Stomach (tissue), 9 donors: ENCODE measurements around the gene SBF2. TPM values are rescaled to one million over a fixed set of nuclear protein-coding genes. Genes with fewer than 3 reads are reported as not detected.

ENCODE experiments used
- DNase-seq, 2 donors: peaks; one replicate each; pipeline versions ENCODE4 v3.0.0 to v3.0.0-alpha.2; 2013 to 2019
- H3K27ac ChIP-seq, 5 donors: fragments of 200-600 bp in 4 of 5; sonication (generic) in 4 of 5; one replicate each; pipeline ENCODE4 v1.5.1; 2013 to 2019; ENCODE audit warnings: mild to moderate bottlenecking in 1 of 5, moderate library complexity in 1 of 5
- H3K27me3 ChIP-seq, 3 donors: fragments of 200-600 bp; sonication (generic); one replicate each; pipeline ENCODE4 v1.5.1; 2017 to 2019; ENCODE audit warnings: mixed run types in 1 of 3
- H3K36me3 ChIP-seq, 4 donors: fragments of 200-600 bp; sonication (generic); 1 replicate in 3 of 4; 2 replicates in 1 of 4; pipeline ENCODE4 v1.5.1; 2016 to 2019
- H3K4me1 ChIP-seq, 4 donors: fragments of 200-600 bp; sonication (generic); one replicate each; pipeline ENCODE4 v1.5.1; 2016 to 2019
- H3K4me3 ChIP-seq, 4 donors: fragments of 200-600 bp; sonication (generic) in 3 of 4; one replicate each; pipeline ENCODE4 v1.5.1; 2016 to 2019; ENCODE audit warnings: mild to moderate bottlenecking in 1 of 4
- H3K9me3 ChIP-seq, 4 donors: fragments of 200-600 bp; sonication (generic); one replicate each; pipeline ENCODE4 v1.5.1; 2016 to 2019
- EP300 ChIP-seq: sonication (generic); formaldehyde crosslinking; IDR thresholded peaks from one replicate; pipeline ENCODE4 v1.6.1; 2017; ENCODE audit warnings: antibody characterized with exemption
- POLR2A ChIP-seq, 4 donors: fragments of 450-650 bp; IDR thresholded peaks; one replicate each; pipeline ENCODE4 v1.6.1; 2016; ENCODE audit warnings: antibody characterized with exemption in 4 of 4, control low read depth in 2 of 4, mild to moderate bottlenecking in 1 of 4, moderate library complexity in 1 of 4
- POLR2AphosphoS5 ChIP-seq, 3 donors: sonication (generic); formaldehyde crosslinking; IDR thresholded peaks; one replicate each; pipeline ENCODE4 v1.6.1; 2016; ENCODE audit warnings: antibody characterized with exemption in 3 of 3
- WGBS, 5 donors: extraction: QIAGEN DNeasy Blood & Tissue Kit in 3 of 5; methylation state at CpG; one replicate each; pipeline versions ENCODE4 v1.1.5 to v1.1.7; 2013 to 2018; 5-methylcytosine and 5-hydroxymethylcytosine counted together
- intact Hi-C: fragments of 100-400 bp; cut with DNase I; formaldehyde crosslinking; loops from one replicate; pipeline ENCODE4 v1.15.1; 2023; ENCODE audit warnings: low total_unique reads
- polyA plus RNA-seq, 3 donors: library from polyadenylated mRNA; stranded (reverse); fragments of 200-250 nt; gene quantifications; one replicate each; pipeline ENCODE4 v1.2.3, GENCODE V29; 2013
- total RNA-seq, 5 donors: library from RNA; depleted of rRNA; stranded (reverse); fragments of >200 nt; gene quantifications; one replicate each; pipeline versions ENCODE4 v1.1.0 to v1.2.3, GENCODE V29; 2014 to 2016
- TF ChIP-seq, protein P1 (sequence below), 7 experiments: fragments of 450-650 bp in 4 of 7; fragments of 200-600 bp in 3 of 7; sonication (generic) in 3 of 7; IDR thresholded peaks; one replicate each; pipeline ENCODE4 v1.5.1; 2016 to 2019; ENCODE audit warnings: antibody characterized with exemption in 7 of 7, control low read depth in 2 of 7, mild to moderate bottlenecking in 1 of 7
- donor health status: healthy with polysubstance abuse.
- donor health status: Bipolar disorder and iron deficiency.
- donor health status: healthy.

SBF2 gene
- total and polyA plus RNA-seq, 8 donors, result 8.6 to 260 (median 37.2) TPM

DNA sequence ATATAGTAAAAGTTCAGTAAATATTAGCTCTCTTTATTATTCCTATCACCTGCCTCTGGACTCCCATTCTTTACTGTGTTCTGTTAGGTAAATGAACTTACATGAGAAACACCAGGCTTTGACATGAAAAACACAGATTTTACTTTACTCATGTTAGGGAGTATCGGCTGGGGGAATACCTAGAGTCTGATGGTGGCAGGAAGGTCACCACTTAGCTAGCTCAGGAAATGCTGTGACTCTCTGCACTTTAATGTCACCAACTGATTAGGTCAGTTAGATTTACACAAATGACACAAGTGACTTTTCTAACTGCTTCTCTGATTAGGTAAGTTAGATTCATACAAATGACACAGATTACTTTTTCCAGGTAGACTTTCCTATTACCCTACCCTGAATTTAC lies 405.1 kb downstream of the SBF2 start:
- TF ChIP-seq POLR2AphosphoS5 (IDR thresholded peaks at IDR 0.05) (no peak), POLR2A (IDR thresholded peaks at IDR 0.05) (no peak), EP300 (no peak)
- TF ChIP-seq, protein P1, sequence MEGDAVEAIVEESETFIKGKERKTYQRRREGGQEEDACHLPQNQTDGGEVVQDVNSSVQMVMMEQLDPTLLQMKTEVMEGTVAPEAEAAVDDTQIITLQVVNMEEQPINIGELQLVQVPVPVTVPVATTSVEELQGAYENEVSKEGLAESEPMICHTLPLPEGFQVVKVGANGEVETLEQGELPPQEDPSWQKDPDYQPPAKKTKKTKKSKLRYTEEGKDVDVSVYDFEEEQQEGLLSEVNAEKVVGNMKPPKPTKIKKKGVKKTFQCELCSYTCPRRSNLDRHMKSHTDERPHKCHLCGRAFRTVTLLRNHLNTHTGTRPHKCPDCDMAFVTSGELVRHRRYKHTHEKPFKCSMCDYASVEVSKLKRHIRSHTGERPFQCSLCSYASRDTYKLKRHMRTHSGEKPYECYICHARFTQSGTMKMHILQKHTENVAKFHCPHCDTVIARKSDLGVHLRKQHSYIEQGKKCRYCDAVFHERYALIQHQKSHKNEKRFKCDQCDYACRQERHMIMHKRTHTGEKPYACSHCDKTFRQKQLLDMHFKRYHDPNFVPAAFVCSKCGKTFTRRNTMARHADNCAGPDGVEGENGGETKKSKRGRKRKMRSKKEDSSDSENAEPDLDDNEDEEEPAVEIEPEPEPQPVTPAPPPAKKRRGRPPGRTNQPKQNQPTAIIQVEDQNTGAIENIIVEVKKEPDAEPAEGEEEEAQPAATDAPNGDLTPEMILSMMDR (IDR thresholded peaks at IDR 0.05), result no peak
- H3K36me3 ChIP-seq, result peaks cover 0 to 8% (median 6%) of the 10 kb centered on the region in 4 donors
- H3K27me3 ChIP-seq, result no peaks in the 10 kb centered on the region
- no peak for DNase-seq
- intact Hi-C loops, result no loop called here
- no peak overlapping the region for H3K4me3 ChIP-seq
- WGBS, 5 donors, result 48 to 71% (median 68%) methylated on average over 1 of the region's 1 CpG
- H3K4me1 ChIP-seq, result no peaks in the 10 kb centered on the region
- H3K27ac ChIP-seq, result no peak overlapping the region
- no peaks in the 10 kb centered on the region for H3K9me3 ChIP-seq

DNA sequence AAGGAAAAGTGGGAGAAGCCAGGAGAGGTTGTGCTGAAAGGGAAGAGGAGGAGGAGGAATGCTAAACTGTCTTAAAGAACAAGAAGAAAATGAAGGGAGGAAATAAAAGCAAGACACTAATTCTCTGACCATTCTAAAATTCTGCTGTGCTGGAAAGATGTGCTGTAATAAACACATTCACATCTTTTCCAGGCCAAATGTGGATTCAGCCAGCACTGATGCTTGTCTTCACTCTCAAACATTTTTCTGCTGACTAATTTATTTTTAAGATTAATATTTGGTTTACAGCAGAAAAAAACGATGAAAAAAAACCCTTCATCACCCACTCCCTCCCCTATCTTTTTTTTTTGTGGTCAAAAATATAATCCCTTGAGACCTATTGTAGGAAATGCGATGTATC lies 406.5 kb downstream of the SBF2 start:
- H3K36me3 ChIP-seq, result no peaks in the 10 kb centered on the region
- no peak overlapping the region for H3K4me3 ChIP-seq
- DNase-seq, result peak in 1 of 2 donors; percentile 23
- H3K9me3 ChIP-seq, result no peaks in the 10 kb centered on the region
- TF ChIP-seq POLR2A (IDR thresholded peaks at IDR 0.05), result no peak
- TF ChIP-seq, protein P1 (IDR thresholded peaks at IDR 0.05), result no peak
- TF ChIP-seq EP300, result no peak
- TF ChIP-seq POLR2AphosphoS5 (IDR thresholded peaks at IDR 0.05), result no peak
- intact Hi-C loops, result no loop called here
- no peaks in the 10 kb centered on the region for H3K27me3 ChIP-seq
- WGBS, 5 donors, result 62 to 73% (median 66%) methylated on average over 2 of the region's 2 CpGs
- H3K27ac ChIP-seq, result no peak overlapping the region
- no peaks in the 10 kb centered on the region for H3K4me1 ChIP-seq

DNA sequence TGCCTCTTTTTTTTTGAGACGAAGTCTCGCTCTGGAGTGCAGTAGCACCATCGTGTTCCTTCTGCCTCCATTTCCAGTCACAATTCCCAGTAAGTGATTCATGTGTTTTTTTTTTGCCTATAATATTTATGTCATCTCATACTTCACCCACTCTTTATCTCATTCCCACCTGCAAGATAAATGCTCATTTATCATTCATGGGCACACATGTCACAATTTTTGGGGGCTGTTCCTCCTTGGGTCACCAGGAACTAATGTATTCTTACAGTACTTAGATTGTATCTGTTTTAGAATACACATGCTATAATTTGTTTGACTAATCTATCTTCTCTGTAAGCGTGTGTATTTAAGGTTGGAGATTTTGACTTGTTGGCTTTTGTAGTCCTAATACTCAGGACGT lies 407.4 kb downstream of the SBF2 start:
- Histone ChIP-seq H3K27me3 (no peaks in the 10 kb centered on the region), H3K27ac (no peak overlapping the region), H3K4me1 (no peaks in the 10 kb centered on the region), H3K36me3 (no peaks in the 10 kb centered on the region), H3K4me3 (no peak overlapping the region), H3K9me3 (no peaks in the 10 kb centered on the region)
- no peak for TF ChIP-seq POLR2A (IDR thresholded peaks at IDR 0.05)
- TF ChIP-seq, protein P1 (IDR thresholded peaks at IDR 0.05), result no peak
- TF ChIP-seq EP300, result no peak
- no peak for TF ChIP-seq POLR2AphosphoS5 (IDR thresholded peaks at IDR 0.05)
- 79 to 84% (median 80%) methylated on average over 5 of the region's 5 CpGs for WGBS, 5 donors
- intact Hi-C loops, result no loop called here
- DNase-seq, result no peak

DNA sequence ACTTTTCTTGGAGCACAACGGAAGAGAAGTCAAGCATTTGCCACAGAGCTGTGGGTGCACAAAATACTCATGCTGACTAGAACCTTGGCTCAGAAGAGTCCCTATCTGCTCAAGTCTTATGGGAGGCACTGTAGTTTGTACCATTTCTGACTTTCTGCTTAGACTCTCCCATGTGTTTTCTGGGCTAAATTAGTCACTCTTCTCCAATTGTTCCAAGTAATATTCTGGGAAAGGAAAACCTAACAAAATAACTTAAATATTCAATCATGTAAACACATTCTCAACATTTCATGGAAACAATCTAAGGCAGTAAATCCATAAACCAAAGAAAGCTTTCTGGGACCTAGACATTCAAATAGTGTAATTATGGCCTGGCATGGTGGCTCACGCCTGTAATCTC lies 409.4 kb downstream of the SBF2 start:
- intact Hi-C loops, result no loop called here
- Histone ChIP-seq H3K4me3 (no peak overlapping the region), H3K9me3 (no peaks in the 10 kb centered on the region), H3K27ac (no peak overlapping the region), H3K36me3 (no peaks in the 10 kb centered on the region), H3K4me1 (no peaks in the 10 kb centered on the region), H3K27me3 (no peaks in the 10 kb centered on the region)
- no peak for DNase-seq
- WGBS, 5 donors, result 87 to 95% (median 92%) methylated on average over 2 of the region's 2 CpGs
- TF ChIP-seq POLR2A (IDR thresholded peaks at IDR 0.05) (no peak), POLR2AphosphoS5 (IDR thresholded peaks at IDR 0.05) (no peak), EP300 (no peak)
- TF ChIP-seq, protein P1 (IDR thresholded peaks at IDR 0.05), result no peak
